Measurements from ENCODE around the gene CFAP68. TPM values are rescaled to one million over a fixed set of nuclear protein-coding genes. Genes with fewer than 3 reads are reported as not detected.

The CFAP68 gene
- total RNA-seq, 6 experiments from 2014 or later = 10.6 to 22.9 (median 15.7) TPM

DNA sequence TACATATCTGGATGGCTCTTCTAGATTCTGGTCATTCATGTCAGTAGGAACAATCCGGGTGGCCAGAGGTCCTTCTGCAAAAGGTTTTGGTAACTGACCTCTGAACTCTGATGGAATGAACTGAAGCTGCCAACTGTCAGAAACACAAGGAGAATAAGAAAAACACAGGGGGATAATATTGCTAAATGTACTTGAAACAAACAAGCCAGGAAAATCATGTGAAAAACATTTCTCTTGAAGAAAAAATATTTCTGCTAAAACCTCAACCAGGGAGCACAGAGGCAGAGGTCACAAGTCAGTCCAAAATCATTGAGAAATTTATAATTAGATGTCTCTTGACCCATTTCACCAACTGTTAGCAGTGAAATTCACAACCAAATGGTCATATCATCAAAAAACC, 43.2 kb upstream of the CFAP68 start:
- peak; percentile 5 to 45 (median 23) for ATAC-seq
- no peaks in the 10 kb centered on the region for H3K27me3 ChIP-seq
- DNase-seq = peak in 1 of 3 donors; percentile 47
- peaks cover 0 to 60% (median 27%) of the 10 kb centered on the region in 4 donors for H3K4me1 ChIP-seq
- H3K36me3 ChIP-seq = no peaks in the 10 kb centered on the region
- TF ChIP-seq, protein P1, sequence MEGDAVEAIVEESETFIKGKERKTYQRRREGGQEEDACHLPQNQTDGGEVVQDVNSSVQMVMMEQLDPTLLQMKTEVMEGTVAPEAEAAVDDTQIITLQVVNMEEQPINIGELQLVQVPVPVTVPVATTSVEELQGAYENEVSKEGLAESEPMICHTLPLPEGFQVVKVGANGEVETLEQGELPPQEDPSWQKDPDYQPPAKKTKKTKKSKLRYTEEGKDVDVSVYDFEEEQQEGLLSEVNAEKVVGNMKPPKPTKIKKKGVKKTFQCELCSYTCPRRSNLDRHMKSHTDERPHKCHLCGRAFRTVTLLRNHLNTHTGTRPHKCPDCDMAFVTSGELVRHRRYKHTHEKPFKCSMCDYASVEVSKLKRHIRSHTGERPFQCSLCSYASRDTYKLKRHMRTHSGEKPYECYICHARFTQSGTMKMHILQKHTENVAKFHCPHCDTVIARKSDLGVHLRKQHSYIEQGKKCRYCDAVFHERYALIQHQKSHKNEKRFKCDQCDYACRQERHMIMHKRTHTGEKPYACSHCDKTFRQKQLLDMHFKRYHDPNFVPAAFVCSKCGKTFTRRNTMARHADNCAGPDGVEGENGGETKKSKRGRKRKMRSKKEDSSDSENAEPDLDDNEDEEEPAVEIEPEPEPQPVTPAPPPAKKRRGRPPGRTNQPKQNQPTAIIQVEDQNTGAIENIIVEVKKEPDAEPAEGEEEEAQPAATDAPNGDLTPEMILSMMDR (IDR thresholded peaks at IDR 0.05) = no peak
- TF ChIP-seq POLR2A (IDR thresholded peaks at IDR 0.05) = no peak
- 27% methylated on average over 1 of the region's 1 CpG for WGBS (ENCODE audit: insufficient coverage, low coverage, low lambda C conversion rate, missing lambda C conversion rate)
- peak overlapping the region; percentile 10 to 81 (median 51) for H3K27ac ChIP-seq
- intact Hi-C loops (cut with DNase I) = no loop called here
- no peaks in the 10 kb centered on the region for H3K9me3 ChIP-seq
- no peak overlapping the region for H3K4me3 ChIP-seq

DNA sequence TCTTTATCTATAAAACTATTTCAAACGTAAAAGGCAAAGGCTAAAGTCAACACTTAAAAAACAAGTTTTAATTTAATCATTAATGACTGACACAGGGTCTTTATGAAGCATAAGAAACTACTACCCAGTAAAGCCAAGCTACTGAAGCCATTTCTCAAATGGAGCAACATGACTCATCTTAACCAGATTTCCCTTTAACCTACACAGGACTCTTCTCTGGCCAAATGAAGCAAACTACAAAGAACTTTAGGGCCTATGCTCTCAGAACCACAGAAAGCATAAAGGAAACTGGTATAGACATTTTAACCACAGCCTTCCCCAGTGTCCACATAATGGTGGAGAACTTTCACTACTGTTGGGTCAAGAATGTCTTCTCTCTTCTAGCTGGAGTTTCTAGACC, 42.6 kb upstream of the CFAP68 start:
- 29% methylated on average over 1 of the region's 1 CpG for WGBS (ENCODE audit: insufficient coverage, low coverage, low lambda C conversion rate, missing lambda C conversion rate)
- peaks cover 0 to 66% (median 28%) of the 10 kb centered on the region in 4 donors for H3K4me1 ChIP-seq
- TF ChIP-seq, protein P1 (IDR thresholded peaks at IDR 0.05) = no peak
- TF ChIP-seq POLR2A (IDR thresholded peaks at IDR 0.05) = no peak
- ATAC-seq = no peak
- no peaks in the 10 kb centered on the region for H3K27me3 ChIP-seq
- DNase-seq = no peak
- peak overlapping the region; percentile 10 to 81 (median 51) for H3K27ac ChIP-seq
- intact Hi-C loops (cut with DNase I) = no loop called here
- no peaks in the 10 kb centered on the region for H3K9me3 ChIP-seq
- no peaks in the 10 kb centered on the region for H3K36me3 ChIP-seq
- no peak overlapping the region for H3K4me3 ChIP-seq

DNA sequence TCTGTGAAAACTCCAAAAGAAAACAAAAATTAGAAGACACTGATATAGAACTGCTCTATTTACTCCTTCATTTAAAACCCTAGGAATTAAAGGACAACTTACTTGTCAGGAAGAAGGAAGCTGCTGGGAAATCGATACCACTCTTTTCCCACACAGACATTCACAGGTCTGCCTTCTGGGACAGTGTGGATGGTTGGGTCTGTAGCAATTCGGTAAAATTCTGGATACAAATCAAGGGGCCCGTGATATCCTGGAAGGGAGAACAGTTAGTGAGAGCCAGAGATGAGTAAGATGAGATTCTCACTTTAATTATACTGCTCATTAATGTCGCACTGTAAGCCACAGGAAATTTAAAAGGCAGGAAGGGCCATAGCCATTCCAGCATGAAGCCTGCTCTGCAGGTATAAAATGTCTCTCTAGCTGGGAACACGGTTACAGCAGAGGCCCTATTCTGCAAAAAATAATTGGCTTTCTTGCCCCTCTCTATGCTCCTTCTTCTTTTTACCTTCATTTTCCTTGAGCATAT, 41.9 kb upstream of the CFAP68 start:
- no peak for TF ChIP-seq POLR2A (IDR thresholded peaks at IDR 0.05)
- TF ChIP-seq, protein P1 (IDR thresholded peaks at IDR 0.05) = no peak
- Histone ChIP-seq H3K9me3 (no peaks in the 10 kb centered on the region), H3K36me3 (no peaks in the 10 kb centered on the region), H3K4me1 (peaks cover 0 to 66% (median 28%) of the 10 kb centered on the region in 4 donors), H3K27ac (peak overlapping the region in 2 of 3 donors; percentile 51 to 81), H3K4me3 (no peak overlapping the region), H3K27me3 (no peaks in the 10 kb centered on the region)
- ATAC-seq (no peak), DNase-seq (no peak)
- intact Hi-C loops (cut with DNase I) = no loop called here
- 90% methylated on average over 5 of the region's 5 CpGs for WGBS (ENCODE audit: insufficient coverage, low coverage, low lambda C conversion rate, missing lambda C conversion rate)

GRCh38 chr11:111838054-111838453, 41.3 kb upstream of the CFAP68 start:
- no peaks in the 10 kb centered on the region for H3K36me3 ChIP-seq
- H3K27me3 ChIP-seq = no peaks in the 10 kb centered on the region
- TF ChIP-seq, protein P1 (IDR thresholded peaks at IDR 0.05) = no peak
- TF ChIP-seq POLR2A (IDR thresholded peaks at IDR 0.05) = no peak
- intact Hi-C loops (cut with DNase I) = no loop called here
- H3K9me3 ChIP-seq = no peaks in the 10 kb centered on the region
- 92% methylated on average over 5 of the region's 5 CpGs for WGBS (ENCODE audit: insufficient coverage, low coverage, low lambda C conversion rate, missing lambda C conversion rate)
- no peak for ATAC-seq
- no peak for DNase-seq
- no peak overlapping the region for H3K27ac ChIP-seq
- H3K4me3 ChIP-seq = no peak overlapping the region
- peaks cover 0 to 59% (median 26%) of the 10 kb centered on the region in 4 donors for H3K4me1 ChIP-seq
